SK-N-SH (cell line): Measurements from ENCODE around the gene PDLIM5. TPM values are rescaled to one million over a fixed set of nuclear protein-coding genes. Genes with fewer than 3 reads are reported as not detected.

ENCODE experiments used
- CTCF ChIA-PET: fragments of 300-600, 350-600 bp; formaldehyde crosslinking; extraction: SDS; loops from one replicate; lab custom pipeline; 2021; lab: Yijun Ruan, JAX
- POLR2A ChIA-PET: fragments of 350-600 bp; sonication (Branson Sonifier 250); formaldehyde crosslinking; extraction: SDS; loops from one replicate; lab custom pipeline; 2020; ENCODE audit warnings: antibody characterized with exemption, inconsistent platforms; lab: Yijun Ruan, JAX
- DNase-seq: peaks from one replicate; pipeline ENCODE4 v3.0.0; 2012
- H2AFZ ChIP-seq: fragments of 200-600 bp; sonication (generic); 2 replicates; pipeline ENCODE4 v1.8.1; 2016; ENCODE audit warnings: antibody characterized with exemption, mild to moderate bottlenecking, low read depth
- H3F3A ChIP-seq: fragments of 200-600 bp; sonication (generic); replicated peaks from 2 replicates; pipeline ENCODE3; 2016; ENCODE audit warnings: antibody characterized with exemption, mild to moderate bottlenecking; ENCODE audit not compliant: insufficient read depth
- H3K27ac ChIP-seq, 2 experiments: fragments of 200-500 bp in 1 of 2; fragments of 200-600 bp in 1 of 2; sonication (Bioruptor generic) in 1 of 2; sonication (generic), shearing (Covaris generic) in 1 of 2; 2 replicates each; pipeline versions ENCODE4 v1.5.1 to v1.6.1; 2014 to 2016; ENCODE audit warnings: low read depth in 2 of 2, inconsistent platforms in 1 of 2, low read length in 1 of 2, mild to moderate bottlenecking in 1 of 2, mixed read lengths in 1 of 2
- H3K27me3 ChIP-seq: fragments of 200-600 bp; sonication (generic), shearing (Covaris generic); 2 replicates; pipeline ENCODE4 v1.6.1; 2016; ENCODE audit warnings: mixed run types; ENCODE audit not compliant: insufficient read depth
- H3K36me3 ChIP-seq, 2 experiments: fragments of 200-500 bp in 1 of 2; fragments of 200-600 bp in 1 of 2; sonication (Bioruptor generic) in 1 of 2; sonication (generic) in 1 of 2; replicated peaks in 1 of 2; 2 replicates each; pipeline versions ENCODE3 to v1.5.1; 2014 to 2016; ENCODE audit warnings: low read length in 1 of 2, mild to moderate bottlenecking in 1 of 2; ENCODE audit not compliant: insufficient read depth in 2 of 2, control insufficient read depth in 1 of 2
- H3K4me1 ChIP-seq, 2 experiments: fragments of 200-500 bp in 1 of 2; fragments of 200-600 bp in 1 of 2; sonication (Bioruptor generic) in 1 of 2; sonication (generic), shearing (Covaris generic) in 1 of 2; 2 replicates each; pipeline versions ENCODE4 v1.5.1 to v1.6.1; 2014 to 2016; ENCODE audit warnings: low read depth in 1 of 2, low read length in 1 of 2, mixed run types in 1 of 2; ENCODE audit not compliant: insufficient read depth in 2 of 2, control insufficient read depth in 1 of 2
- H3K4me2 ChIP-seq: fragments of 200-600 bp; sonication (generic), shearing (Covaris generic); 2 replicates; pipeline ENCODE4 v1.6.1; 2017; ENCODE audit warnings: mixed run types
- H3K4me3 ChIP-seq, 2 experiments: fragments of 200-500 bp in 1 of 2; fragments of 200-600 bp in 1 of 2; sonication (Bioruptor generic) in 1 of 2; sonication (generic), shearing (Covaris generic) in 1 of 2; 2 replicates each; pipeline versions ENCODE4 v1.5.1 to v1.8.1; 2014 to 2016; ENCODE audit warnings: low read depth in 2 of 2, inconsistent platforms in 1 of 2, low read length in 1 of 2, mild to moderate bottlenecking in 1 of 2, mixed read lengths in 1 of 2, moderate library complexity in 1 of 2
- H3K79me2 ChIP-seq: fragments of 200-600 bp; sonication (generic); 2 replicates; pipeline ENCODE4 v1.8.1; 2017; ENCODE audit warnings: mild to moderate bottlenecking; ENCODE audit not compliant: insufficient read depth
- H3K9ac ChIP-seq: fragments of 200-600 bp; sonication (generic); 2 replicates; pipeline ENCODE4 v1.6.1; 2017; ENCODE audit warnings: mixed run types
- H3K9me2 ChIP-seq: fragments of 200-600 bp; sonication (generic); 2 replicates; pipeline ENCODE4 v1.6.1; 2017; ENCODE audit warnings: mixed run types
- H3K9me3 ChIP-seq: fragments of 200-600 bp; sonication (generic); 2 replicates; pipeline ENCODE4 v1.6.1; 2017; ENCODE audit warnings: mixed run types, mild to moderate bottlenecking, moderate library complexity
- H4K20me1 ChIP-seq: fragments of 200-600 bp; sonication (generic); 2 replicates; pipeline ENCODE4 v1.6.1; 2017; ENCODE audit warnings: mild to moderate bottlenecking, mixed run types; ENCODE audit not compliant: insufficient read depth
- ELF1 ChIP-seq: IDR thresholded peaks from 2 replicates; pipeline ENCODE4 v1.4.0; 2012
- EP300 ChIP-seq, 2 experiments: IDR thresholded peaks; 2 replicates each; pipeline versions ENCODE4 v1.4.0 to v1.6.1; 2012; ENCODE audit warnings: borderline replicate concordance in 1 of 2, low read depth in 1 of 2, low read length in 1 of 2
- FOXJ3 ChIP-seq: sonication (generic); formaldehyde crosslinking; IDR thresholded peaks from 2 replicates; pipeline ENCODE4 v1.5.1; 2020; ENCODE audit warnings: mild to moderate bottlenecking, missing genetic modification reagents
- MEF2A ChIP-seq: IDR thresholded peaks from 2 replicates; pipeline ENCODE4 v1.4.0; 2012; ENCODE audit warnings: low read depth, borderline replicate concordance
- NRF1 ChIP-seq: IDR thresholded peaks from 2 replicates; pipeline ENCODE4 v1.6.1; 2012; ENCODE audit warnings: low read depth, mild to moderate bottlenecking, low read length
- RCOR1 ChIP-seq: fragments of 150-350 bp; IDR thresholded peaks from 2 replicates; pipeline ENCODE4 v1.6.1; 2017; ENCODE audit warnings: antibody characterized with exemption, low read length
- SMC3 ChIP-seq: IDR thresholded peaks from 2 replicates; pipeline ENCODE4 v1.6.1; 2012; ENCODE audit warnings: low read depth, low read length, improper control_type of control experiment
- WGBS: methylation state at CpG from one replicate; pipeline ENCODE4 v1.1.6; 2017; ENCODE audit warnings: low lambda C conversion rate; 5-methylcytosine and 5-hydroxymethylcytosine counted together
- polyA plus RNA-seq, 3 experiments: library from polyadenylated mRNA; depleted of rRNA; stranded (reverse); fragments of >200 nt; gene quantifications; 2 replicates each; pipeline ENCODE4 v1.2.3, GENCODE V29; 2012

Gene PDLIM5
- polyA plus RNA-seq, 1 of the 3 experiments (the other 2 are of a cell fraction): 36.7 TPM

- H3K79me2 ChIP-seq: no peaks in the 10 kb centered on the region
- no peak overlapping the region for H3K4me2 ChIP-seq
- no peaks in the 10 kb centered on the region for H4K20me1 ChIP-seq
- no peaks in the 10 kb centered on the region for H3K9me2 ChIP-seq
- DNase-seq: no peak
- H3K27ac ChIP-seq: no peak overlapping the region
- no peak overlapping the region for H3K4me3 ChIP-seq
- no peak overlapping the region for H3K9ac ChIP-seq
- no peaks in the 10 kb centered on the region for H3K4me1 ChIP-seq
- H3K36me3 ChIP-seq: no peaks in the 10 kb centered on the region
- H2AFZ ChIP-seq: no peak overlapping the region; the same call in 1 of the 2 replicates
- no peaks in the 10 kb centered on the region for H3K27me3 ChIP-seq
- 97% methylated on average over 6 of the region's 6 CpGs for WGBS
- POLR2A ChIA-PET: no interaction called here
- no peak for TF ChIP-seq NRF1
- no peak for TF ChIP-seq FOXJ3
- no peak for TF ChIP-seq SMC3
- no peak for TF ChIP-seq RCOR1
- TF ChIP-seq EP300 (IDR thresholded peaks at IDR 0.05; ENCODE audit: borderline replicate concordance in 1 of 2, low read depth in 1 of 2, low read length in 1 of 2): no peak
- TF ChIP-seq ELF1: no peak
- TF ChIP-seq MEF2A: no peak
- CTCF ChIA-PET: interaction anchor here (1.2 kb wide), 2 partner anchors 11 to 94 kb away, joined by 4 read pairs; no protein-coding TSS in a partner anchor
- no peaks in the 10 kb centered on the region for H3K9me3 ChIP-seq
- no peaks in the 10 kb centered on the region for H3F3A ChIP-seq
Measured at GRCh38 chr4:94715726-94716125, 264.0 kb downstream of the PDLIM5 start.

Other genes with a start within 250 kb of the PDLIM5 start
- gene SMARCAD1, start 244.1 kb upstream of the PDLIM5 start, polyA plus RNA-seq (2012; rRNA removed): 10.7 and 15.1 TPM in 2 replicates
- gene HPGDS, start 109.1 kb upstream of the PDLIM5 start, polyA plus RNA-seq (2012; rRNA removed): not detected in 2 replicates